Activated CD8-positive, alpha-beta T cell treated with anti-CD3 and anti-CD28 coated beads for 36 hours (primary cell): ENCODE data around the gene LITAF. TPM values are rescaled to one million over a fixed set of nuclear protein-coding genes. Genes with fewer than 3 reads are reported as not detected.

ENCODE experiments used
- ATAC-seq: fragments of 200-7000 bp; cut with Tn5 transposase; one replicate; pipeline ENCODE4 v1.10.0; 2021; ENCODE audit warnings: mild to moderate bottlenecking, moderate library complexity
- CTCF ChIA-PET: fragments of 350-600 bp; sonication (Branson Sonifier 250); formaldehyde crosslinking; loops from one replicate; lab custom pipeline; 2021; ENCODE audit warnings: antibody characterized with exemption; lab: Charles Lee
- POLR2A ChIA-PET: fragments of 350-600 bp; sonication (Branson Sonifier 250); formaldehyde crosslinking; loops from one replicate; lab custom pipeline; 2021; ENCODE audit warnings: antibody characterized with exemption; lab: Charles Lee
- DNase-seq: peaks from one replicate; pipeline ENCODE4 v3.0.0-alpha.2; 2020
- H3K27ac Mint-ChIP-seq: one replicate; pipeline ENCODE4 v1.8.0; 2021; ENCODE audit warnings: mild to moderate bottlenecking, mixed read lengths
- H3K27me3 Mint-ChIP-seq: one replicate; pipeline ENCODE4 v1.8.0; 2021; ENCODE audit warnings: mixed read lengths
- H3K36me3 Mint-ChIP-seq: one replicate; pipeline ENCODE4 v1.8.0; 2021; ENCODE audit warnings: low read depth, mixed read lengths
- H3K4me1 Mint-ChIP-seq: one replicate; pipeline ENCODE4 v1.8.0; 2021; ENCODE audit warnings: low read depth, mixed read lengths
- H3K4me3 Mint-ChIP-seq: one replicate; pipeline ENCODE4 v1.8.0; 2021; ENCODE audit warnings: mild to moderate bottlenecking, moderate library complexity, mixed read lengths
- H3K9me3 Mint-ChIP-seq: one replicate; pipeline ENCODE4 v1.8.0; 2021; ENCODE audit warnings: mixed read lengths
- CTCF ChIP-seq: fragments of 200-600 bp; IDR thresholded peaks from one replicate; pipeline ENCODE4 v1.8.0; 2022; ENCODE audit warnings: antibody characterized with exemption, mild to moderate bottlenecking
- intact Hi-C: fragments of 100-400 bp; cut with micrococcal nuclease; formaldehyde crosslinking; loops from one replicate; pipeline ENCODE4 v1.10.0; 2022
- total RNA-seq, 2 experiments: library from RNA; stranded (reverse); gene quantifications; one replicate each; pipeline ENCODE4 v1.2.3, GENCODE V29; 2021

Gene LITAF
- total RNA-seq, 2 experiments from 2014 or later: 108 to 110 TPM

GRCh38 chr16:11528053-11528452 lies 58.7 kb downstream of the LITAF start:
- H3K27ac Mint-ChIP-seq: no peak overlapping the region
- no peaks in the 10 kb centered on the region for H3K27me3 Mint-ChIP-seq
- ChIA-PET POLR2A (no interaction called here), CTCF (interaction anchor here (1.0 to 2.1 kb wide), 2 partner anchors 113 to 187 kb away, joined by 4 to 10 read pairs; no protein-coding TSS in a partner anchor)
- ATAC-seq: no peak
- no peak overlapping the region for H3K4me3 Mint-ChIP-seq
- intact Hi-C loops: loop anchor here (10.0 kb wide), 1 partner anchor 123 kb away; no protein-coding TSS in a partner anchor
- no peak for DNase-seq
- no peak for TF ChIP-seq CTCF
- H3K36me3 Mint-ChIP-seq: no peaks in the 10 kb centered on the region
- H3K4me1 Mint-ChIP-seq: no peaks in the 10 kb centered on the region
- H3K9me3 Mint-ChIP-seq: no peaks in the 10 kb centered on the region

GRCh38 chr16:11526655-11527350 lies 59.9 kb downstream of the LITAF start:
- POLR2A ChIA-PET: no interaction called here
- DNase-seq (no peak), ATAC-seq (no peak)
- H3K27ac Mint-ChIP-seq: no peak overlapping the region
- no peaks in the 10 kb centered on the region for H3K27me3 Mint-ChIP-seq
- no peaks in the 10 kb centered on the region for H3K4me1 Mint-ChIP-seq
- H3K4me3 Mint-ChIP-seq: no peak overlapping the region
- no peaks in the 10 kb centered on the region for H3K36me3 Mint-ChIP-seq
- H3K9me3 Mint-ChIP-seq: no peaks in the 10 kb centered on the region
- CTCF ChIA-PET: interaction anchor here (2.1 kb wide), 1 partner anchor 114 kb away, joined by 10 read pairs; no protein-coding TSS in a partner anchor
- intact Hi-C loops: loop anchor here (10.0 kb wide), 1 partner anchor 122 kb away; no protein-coding TSS in a partner anchor
- no peak for TF ChIP-seq CTCF

- POLR2A ChIA-PET: interaction anchor here (0.7 to 1.0 kb wide), 2 partner anchors 29 to 416 kb away, joined by 3 read pairs; no protein-coding TSS in a partner anchor
- intact Hi-C loops: loop anchor here (10.0 kb wide), 1 partner anchor 119 kb away; no protein-coding TSS in a partner anchor
- no peak overlapping the region for H3K27ac Mint-ChIP-seq
Observed at GRCh38 chr16:11524098-11524760, 62.5 kb downstream of the LITAF start.

DNA sequence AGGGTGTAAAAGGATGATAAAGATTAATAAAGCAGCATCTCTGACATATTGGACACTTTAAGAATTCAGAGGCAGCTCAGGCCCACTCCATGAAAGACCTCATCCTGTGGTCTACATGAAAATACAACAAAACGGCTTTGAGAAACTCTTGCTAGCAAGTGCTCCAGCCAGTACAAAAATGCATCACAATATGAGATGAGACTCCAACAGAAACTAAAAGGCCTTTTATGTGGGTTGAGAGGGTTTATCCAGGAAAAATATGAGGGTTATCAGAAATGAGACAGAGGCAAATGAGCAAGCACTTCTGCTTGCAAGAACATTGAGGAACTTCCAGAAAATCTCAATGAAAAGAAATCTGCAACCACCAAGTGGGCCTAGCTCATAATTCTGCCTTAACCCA lies 65.7 kb downstream of the LITAF start:
- ATAC-seq (no peak), DNase-seq (no peak)
- POLR2A ChIA-PET: no interaction called here
- Mint-ChIP-seq H3K9me3 (peaks cover 5% of the 10 kb centered on the region), H3K27ac (no peak overlapping the region), H3K27me3 (no peaks in the 10 kb centered on the region), H3K4me1 (no peaks in the 10 kb centered on the region), H3K4me3 (no peak overlapping the region), H3K36me3 (peaks cover 3% of the 10 kb centered on the region)
- CTCF ChIA-PET: no interaction called here
- TF ChIP-seq CTCF: no peak
- intact Hi-C loops: loop anchor here (10.0 kb wide), 1 partner anchor 116 kb away; no protein-coding TSS in a partner anchor

More at GRCh38 chr16:11524098-11524760, 62.5 kb downstream of the LITAF start:
- H3K4me3 Mint-ChIP-seq: no peak overlapping the region
- peaks cover 5% of the 10 kb centered on the region for H3K9me3 Mint-ChIP-seq
- H3K27me3 Mint-ChIP-seq: no peaks in the 10 kb centered on the region
- ATAC-seq (no peak), DNase-seq (no peak)
- no peaks in the 10 kb centered on the region for H3K4me1 Mint-ChIP-seq
- CTCF ChIA-PET: interaction anchor here (0.8 to 1.3 kb wide), 3 partner anchors 117 to 128 kb away, joined by 3 read pairs; no protein-coding TSS in a partner anchor
- no peak for TF ChIP-seq CTCF
- peaks cover 3% of the 10 kb centered on the region for H3K36me3 Mint-ChIP-seq
